Retinal pigment epithelial cell (primary cell): ENCODE results near the gene SUN5.

Experiments used
- DNase-seq: peaks from one replicate; pipeline ENCODE4 v3.0.0-alpha.2; 2010; ENCODE audit warnings: low read depth
- H3K4me3 ChIP-seq: 2 replicates; pipeline ENCODE4 v1.5.1; 2011; ENCODE audit warnings: mild to moderate bottlenecking, low read length, control low read depth, moderate library complexity
- CTCF ChIP-seq: conservative IDR thresholded peaks from 2 replicates; pipeline ENCODE4 v1.5.1; 2011; ENCODE audit warnings: low read depth, low read length, control low read depth, inconsistent platforms

The SUN5 gene

GRCh38 chr20:32997431-32997830 is 6.8 kb downstream of the SUN5 start:
- no peak for TF ChIP-seq CTCF
- H3K4me3 ChIP-seq: no peak overlapping the region
- no peak for DNase-seq

- DNase-seq: no peak
- TF ChIP-seq CTCF: no peak
- H3K4me3 ChIP-seq: no peak overlapping the region
Measured at GRCh38 chr20:32995802-32996201, 8.4 kb downstream of the SUN5 start.

- H3K4me3 ChIP-seq: no peak overlapping the region
- TF ChIP-seq CTCF: no peak
- no peak for DNase-seq
Measured at GRCh38 chr20:32993496-32994050, 10.7 kb downstream of the SUN5 start.

- no peak overlapping the region for H3K4me3 ChIP-seq
- no peak for TF ChIP-seq CTCF
- DNase-seq: no peak
Measured at GRCh38 chr20:32991792-32992641, 12.2 kb downstream of the SUN5 start.

GRCh38 chr20:32991383-32991782 is 12.8 kb downstream of the SUN5 start:
- H3K4me3 ChIP-seq: no peak overlapping the region
- TF ChIP-seq CTCF: no peak
- DNase-seq: no peak

GRCh38 chr20:32990426-32990825 is 13.8 kb downstream of the SUN5 start:
- DNase-seq: no peak
- no peak overlapping the region for H3K4me3 ChIP-seq
- no peak for TF ChIP-seq CTCF

GRCh38 chr20:32989507-32990283 is 14.5 kb downstream of the SUN5 start:
- no peak for DNase-seq
- TF ChIP-seq CTCF: no peak
- H3K4me3 ChIP-seq: no peak overlapping the region
